Stimulated activated CD4-positive, alpha-beta T cell treated with anti-CD3 and anti-CD28 coated beads, Interleukin-1b, Interleukin-23, amount 100 ng/mL, for 1 hour (primary cell): ENCODE measurements around the gene DEPDC4.
"Not testable (repeated sequence)": the region's sequence is repeated elsewhere in the genome, so short reads cannot be mapped to it uniquely, and the experiment has no call there.

ENCODE experiments used
- DNase-seq, 2 donors: peaks; one replicate each; pipeline ENCODE4 v3.0.0-alpha.2; 2020; ENCODE audit warnings: low read depth in 2 of 2

The DEPDC4 gene

DNA sequence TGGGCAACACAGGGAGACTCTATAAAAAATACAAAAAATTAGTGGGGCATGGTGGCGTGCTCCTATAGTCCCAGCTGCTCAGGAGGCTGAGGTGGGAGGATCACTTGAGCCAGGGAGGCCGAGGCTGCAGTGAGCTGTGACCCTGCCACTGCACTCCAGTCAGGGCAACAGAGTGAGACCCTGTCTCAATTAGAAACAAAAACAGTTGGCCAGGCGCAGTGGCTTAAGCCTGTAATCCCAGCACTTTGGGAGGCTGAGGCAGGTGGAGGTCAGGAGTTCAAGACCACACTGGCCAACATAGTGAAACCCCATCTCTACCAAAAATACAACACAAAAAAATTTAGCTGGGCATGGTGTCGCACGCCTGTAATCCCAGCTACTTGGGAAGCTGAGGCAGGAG, 1.8 kb downstream of the DEPDC4 start:
- not testable (repeated sequence) for DNase-seq

DNA sequence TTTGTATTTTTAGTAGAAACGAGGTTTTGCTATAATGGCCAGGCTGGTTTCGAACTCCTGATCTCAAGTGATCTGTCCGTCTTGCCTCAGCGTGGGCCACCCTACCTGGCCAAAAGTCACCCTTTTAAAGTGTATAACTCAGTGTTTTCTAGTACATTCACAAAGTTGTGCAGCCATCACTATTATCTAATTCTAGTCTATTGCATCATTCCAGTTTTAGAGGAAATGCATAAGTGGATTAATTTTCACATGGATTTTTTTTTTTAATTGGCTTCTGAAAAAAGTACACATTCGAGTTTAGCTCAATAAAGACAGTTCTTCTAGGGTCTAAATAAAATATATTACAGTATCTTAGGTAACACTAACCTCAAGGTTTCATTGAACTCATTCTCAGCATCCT, 3.7 kb downstream of the DEPDC4 start:
- no peak for DNase-seq

DNA sequence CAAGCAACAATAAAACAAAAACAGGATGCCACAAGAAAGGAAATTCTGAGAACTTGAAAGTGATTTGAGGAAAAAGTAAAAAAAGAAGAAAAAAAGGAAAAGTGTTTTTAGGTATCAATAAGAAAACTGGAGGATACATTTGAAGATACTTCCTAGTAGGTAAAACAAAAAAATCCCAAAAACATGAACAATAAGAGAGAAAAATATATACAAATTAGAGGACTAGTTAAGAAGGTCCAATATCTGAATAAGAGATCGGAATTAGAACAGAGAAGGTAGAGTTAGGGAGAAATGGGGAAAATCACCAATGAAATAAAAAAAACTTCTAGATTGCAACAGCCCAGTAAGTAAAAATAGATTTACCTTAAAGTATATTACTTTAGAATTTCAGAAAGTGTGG, 8.8 kb downstream of the DEPDC4 start:
- no peak for DNase-seq

GRCh38 chr12:100254876-100255275, 12.0 kb downstream of the DEPDC4 start:
- no peak for DNase-seq

- no peak for DNase-seq
Observed at GRCh38 chr12:100253437-100253836, 13.4 kb downstream of the DEPDC4 start.

DNA sequence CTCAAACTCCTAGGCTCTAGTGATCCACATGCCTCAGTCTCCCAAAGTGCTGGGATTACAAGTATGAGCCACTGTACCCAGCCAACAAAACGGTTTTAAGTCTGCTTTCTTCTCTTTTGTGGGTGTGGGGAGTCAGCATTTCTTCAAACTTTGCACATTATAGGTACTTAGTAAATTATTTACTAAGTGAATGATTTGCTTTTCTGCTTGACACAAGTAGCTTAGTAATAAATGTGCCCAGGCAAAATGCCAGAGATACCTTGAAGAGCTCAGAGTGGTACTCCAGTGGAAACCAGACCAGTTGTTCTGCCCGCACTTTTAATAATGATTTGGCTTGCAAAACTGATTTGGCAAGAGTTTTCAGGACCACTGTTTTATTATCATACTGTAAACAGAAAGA, 15.0 kb downstream of the DEPDC4 start:
- no peak for DNase-seq

- DNase-seq: no peak
Observed at GRCh38 chr12:100249941-100250340, 16.9 kb downstream of the DEPDC4 start.

DNA sequence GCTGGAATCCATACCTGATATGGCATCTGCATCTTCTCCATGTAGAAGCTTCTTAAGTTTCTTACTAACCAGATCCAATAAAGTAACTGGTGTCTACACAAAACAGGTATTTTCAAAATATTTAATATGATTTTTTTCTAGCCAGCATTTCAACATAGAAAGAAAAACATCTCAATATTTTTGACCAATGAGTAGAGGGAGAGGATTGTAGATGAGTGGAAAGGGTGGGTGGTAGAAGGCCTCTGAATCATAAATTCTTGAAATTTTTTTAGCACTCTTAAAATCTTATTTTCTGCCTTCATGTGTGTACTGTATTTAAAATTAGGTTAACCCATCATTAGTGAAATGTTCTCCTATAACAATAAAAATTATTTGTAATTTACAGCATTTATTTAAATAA, 18.0 kb downstream of the DEPDC4 start:
- DNase-seq: no peak

DNA sequence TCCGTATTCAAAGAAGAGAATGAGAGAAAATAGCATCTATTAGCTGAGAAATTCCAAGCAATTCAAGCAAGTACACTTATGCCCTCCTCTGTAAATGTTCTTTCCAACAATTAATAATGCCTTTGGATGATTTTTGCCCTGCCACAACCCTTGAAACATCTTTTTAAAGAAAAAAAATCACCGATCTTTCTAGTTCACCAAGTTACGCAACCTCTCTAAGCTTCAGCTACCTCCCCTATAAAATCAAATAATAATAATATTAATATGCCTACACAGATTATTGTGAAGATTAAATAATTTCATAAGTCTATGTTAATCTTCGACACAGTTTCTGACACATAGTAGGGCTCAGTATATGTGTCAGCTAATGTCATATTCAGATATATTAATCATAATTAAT, 19.1 kb downstream of the DEPDC4 start:
- no peak for DNase-seq

DNA sequence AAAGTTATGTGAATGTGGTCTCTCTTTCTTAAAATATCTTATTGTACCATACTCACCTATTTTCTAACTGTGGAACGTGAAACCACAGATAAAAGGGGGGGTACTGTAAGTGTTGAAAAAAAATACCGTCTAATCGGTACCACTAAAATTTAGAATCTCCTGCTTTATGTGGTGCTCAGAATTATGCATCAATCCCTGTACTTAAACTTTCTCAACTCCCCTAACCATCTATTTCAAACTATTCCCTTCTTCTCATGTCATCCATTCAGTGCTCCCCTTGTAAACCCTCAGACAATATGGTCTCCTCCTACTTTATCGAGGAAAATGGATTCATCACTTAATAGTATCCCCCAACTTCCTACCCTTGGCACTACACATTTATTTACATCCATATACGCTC, 23.7 kb downstream of the DEPDC4 start:
- DNase-seq: no peak

DNA sequence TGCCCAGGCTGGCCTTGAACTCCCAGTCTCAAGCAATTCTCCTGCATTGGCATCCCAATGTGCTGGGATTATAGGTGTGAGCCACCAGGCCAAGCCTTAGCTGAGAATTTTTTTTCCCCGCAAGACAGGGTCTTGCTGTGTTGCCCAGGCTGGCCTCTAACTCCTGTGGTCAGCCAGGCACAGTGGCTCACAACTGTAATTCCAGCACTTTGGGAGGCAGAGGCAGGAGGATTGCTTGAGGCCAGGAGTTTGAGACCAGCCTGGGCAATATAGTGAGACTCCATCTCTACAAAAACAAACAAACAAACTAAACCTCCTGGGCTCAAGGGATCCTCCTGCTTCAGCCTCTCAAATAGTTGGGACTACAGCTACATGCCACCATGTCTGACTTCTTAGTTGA, 27.3 kb downstream of the DEPDC4 start:
- DNase-seq: no peak

DNA sequence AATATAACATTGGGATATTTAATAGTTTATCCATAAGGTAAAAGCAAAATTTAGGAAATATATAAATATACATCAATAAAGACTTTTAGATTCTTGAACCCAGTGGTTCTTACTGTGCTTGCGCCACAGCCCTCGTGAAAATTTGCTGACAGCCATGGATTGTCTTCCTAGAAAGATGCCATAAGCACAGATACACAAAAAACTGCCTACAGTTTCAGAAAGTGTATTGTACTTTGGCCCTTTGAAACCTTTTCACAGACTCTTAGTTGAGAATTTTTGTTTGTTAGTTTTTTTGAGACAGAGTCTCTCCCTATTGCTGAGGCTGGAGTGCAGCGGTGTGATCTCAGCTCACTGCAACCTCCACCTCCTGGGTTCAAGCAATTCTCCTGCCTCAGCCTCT, 28.1 kb downstream of the DEPDC4 start:
- no peak for DNase-seq

DNA sequence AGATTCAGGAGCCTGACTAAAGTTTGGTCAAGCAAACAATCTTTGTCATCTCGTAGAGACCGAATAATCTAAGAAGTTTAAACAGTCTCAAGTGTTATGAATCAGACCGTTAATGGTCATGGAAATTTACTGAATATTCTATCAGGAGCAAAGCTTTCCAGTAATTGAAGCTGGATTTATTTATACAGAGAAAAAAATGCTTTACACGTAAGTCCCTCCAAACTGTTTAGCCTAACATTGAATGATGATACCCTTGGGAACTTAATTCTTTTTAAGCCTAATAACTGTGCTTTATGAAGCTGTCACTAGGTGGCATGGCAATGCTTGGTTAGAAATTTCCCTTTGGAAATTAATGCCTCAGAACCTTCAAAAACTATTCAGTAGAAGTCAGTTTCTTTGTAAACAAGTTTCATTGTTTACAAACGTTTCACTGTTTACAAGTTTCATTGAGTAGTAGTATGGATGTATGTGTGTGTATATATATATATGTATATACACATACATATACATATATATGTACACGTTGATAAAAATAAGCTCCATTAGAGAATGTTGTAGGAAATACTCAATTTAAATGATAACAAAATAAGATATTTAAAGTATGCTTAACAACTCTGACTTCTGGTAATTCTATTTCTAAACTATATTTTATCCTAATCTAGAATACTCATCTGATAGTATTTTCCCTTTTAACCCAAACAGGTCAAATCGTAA, 32.1 kb downstream of the DEPDC4 start:
- DNase-seq: no peak

DNA sequence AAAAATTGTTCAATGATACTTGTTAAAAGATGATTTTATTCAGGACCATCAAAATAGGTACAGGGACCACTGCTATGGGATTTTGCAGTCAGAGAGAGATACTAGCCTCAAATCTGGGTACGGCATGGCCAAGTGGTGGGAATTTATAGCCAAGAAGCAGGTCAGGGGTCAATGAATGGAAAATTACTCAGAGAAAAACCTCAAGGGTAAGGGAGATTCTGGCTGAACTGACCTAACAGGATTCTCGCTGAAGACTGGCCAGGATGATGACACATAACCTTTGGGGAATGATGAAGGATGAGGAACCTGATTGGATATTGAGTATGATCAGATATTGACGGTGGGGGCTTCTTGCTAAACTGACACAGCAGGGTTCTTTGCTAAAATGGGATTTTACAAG, 32.7 kb downstream of the DEPDC4 start:
- DNase-seq: no peak

DNA sequence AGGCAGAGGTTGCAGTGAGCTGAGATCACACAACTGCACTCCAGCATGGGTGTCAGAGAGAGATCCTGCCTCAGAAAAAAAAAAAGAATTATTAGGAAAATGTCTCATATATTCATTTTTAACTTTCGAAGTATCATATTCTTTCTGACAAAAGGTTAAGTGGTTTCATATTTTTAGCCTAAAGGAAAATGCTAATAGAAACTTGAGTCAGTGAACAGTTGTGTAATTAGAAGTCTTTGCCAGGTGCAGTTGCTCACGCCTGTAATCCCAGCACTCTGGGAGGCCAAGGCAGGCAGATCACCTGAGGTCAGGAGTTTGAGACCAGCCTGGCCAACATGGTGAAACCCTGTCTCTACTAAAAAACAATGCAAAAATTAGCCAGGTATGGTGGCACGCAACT, 35.0 kb downstream of the DEPDC4 start:
- DNase-seq: not testable (repeated sequence)

DNA sequence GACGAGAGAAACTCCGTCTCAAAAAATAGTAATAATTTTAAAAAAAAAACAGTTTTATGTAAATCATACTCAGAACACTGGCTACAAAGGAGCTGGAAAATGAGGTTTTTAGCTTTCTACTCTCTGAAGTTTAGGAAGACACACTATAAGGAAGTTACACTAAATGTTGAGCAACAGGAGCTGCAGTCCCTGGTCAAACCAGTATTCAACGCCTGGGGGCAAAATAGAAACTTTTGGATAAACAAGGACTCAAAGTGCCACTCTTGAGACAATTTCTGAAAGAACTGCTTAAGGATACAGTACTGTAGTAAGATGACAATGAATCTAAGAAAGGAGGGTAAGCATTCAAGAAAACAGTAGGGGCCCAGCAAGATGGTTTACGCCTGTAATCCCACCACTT, 37.0 kb downstream of the DEPDC4 start:
- no peak for DNase-seq

- DNase-seq: no peak
Observed at GRCh38 chr12:100229036-100229635, 37.7 kb downstream of the DEPDC4 start.

DNA sequence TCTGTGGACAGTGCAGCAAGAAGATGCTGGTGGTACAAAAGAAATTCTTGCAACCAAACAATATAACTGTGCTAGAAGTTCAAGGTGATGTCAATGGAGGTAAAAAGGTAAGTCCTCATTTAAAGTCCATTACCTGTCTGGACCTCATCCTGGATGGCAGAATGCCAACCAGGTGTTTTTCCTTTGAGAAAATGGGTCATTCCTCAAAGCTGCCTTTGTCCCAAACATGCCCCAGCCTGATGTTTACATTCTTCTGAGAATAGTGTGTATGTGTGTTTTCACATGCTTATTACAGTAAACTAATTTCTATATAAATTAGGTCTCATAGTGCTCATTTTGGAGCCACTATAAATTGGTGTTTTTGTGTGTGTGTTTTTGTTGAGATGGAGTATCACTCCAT, 41.4 kb downstream of the DEPDC4 start:
- DNase-seq: no peak

GRCh38 chr12:100222173-100222572, 44.7 kb downstream of the DEPDC4 start:
- not testable (repeated sequence) for DNase-seq

- DNase-seq: no peak
Observed at GRCh38 chr12:100221523-100221922, 45.4 kb downstream of the DEPDC4 start.

GRCh38 chr12:100219328-100220109, 47.4 kb downstream of the DEPDC4 start:
- no peak for DNase-seq

DNA sequence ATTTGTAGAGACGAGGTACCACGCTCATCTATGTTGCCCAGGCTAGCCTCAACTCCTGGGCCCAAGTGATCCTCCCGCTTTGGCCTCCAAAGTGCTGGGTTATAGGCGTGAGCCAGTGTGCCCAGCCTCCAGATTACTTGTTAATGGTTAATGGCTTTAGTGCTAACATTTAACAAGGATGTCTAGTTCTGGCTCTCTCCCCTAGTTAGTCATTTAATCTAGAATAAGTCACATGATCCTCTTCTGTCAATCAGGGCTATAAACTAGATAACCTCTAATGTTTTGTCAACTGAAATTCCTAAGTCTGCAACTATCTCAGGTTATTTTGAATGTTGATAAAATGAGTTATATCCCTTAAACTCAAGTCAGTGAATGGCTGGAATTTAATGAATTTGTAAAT, 50.5 kb downstream of the DEPDC4 start:
- no peak for DNase-seq

- no peak for DNase-seq
Observed at GRCh38 chr12:100215209-100215608, 51.7 kb downstream of the DEPDC4 start.
